ENCODE measurements around the gene PARD6G. TPM values are rescaled to one million over a fixed set of nuclear protein-coding genes. Genes with fewer than 3 reads are reported as not detected.

The PARD6G gene
- polyA plus RNA-seq, 1 of the 3 experiments (the other 2 are of a cell fraction), result 4.3 TPM

DNA sequence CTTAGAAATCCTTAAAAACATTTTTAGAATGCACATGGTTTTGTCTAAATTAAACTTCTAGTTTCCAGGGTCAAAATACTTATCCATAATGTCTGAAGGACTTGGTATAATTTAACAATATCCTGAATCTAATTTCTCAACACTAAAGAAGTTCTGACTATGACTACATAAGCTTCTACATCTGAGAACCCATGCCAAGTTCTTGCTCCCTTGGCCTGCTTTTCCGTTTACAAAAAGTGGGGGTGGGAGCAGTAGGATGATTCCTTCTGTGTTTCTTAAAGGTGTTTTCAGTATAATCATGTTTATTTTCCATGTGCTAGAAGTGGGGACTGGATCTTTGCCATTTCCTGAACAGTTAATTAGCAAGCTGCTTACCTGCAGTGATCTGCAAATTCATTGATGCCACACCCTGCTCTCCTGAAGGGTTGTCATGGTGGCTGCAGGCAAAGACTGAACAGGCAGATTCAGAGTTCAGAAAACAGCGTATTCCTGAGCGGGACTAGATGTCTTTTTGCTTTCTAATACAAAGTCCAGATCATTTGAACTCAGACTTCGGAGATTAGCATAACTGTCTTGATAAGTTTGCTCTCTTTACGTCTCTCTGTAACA lies 102.0 kb downstream of the PARD6G start (continued):
- no peak for TF ChIP-seq POLR2AphosphoS5 (IDR thresholded peaks at IDR 0.05; ENCODE audit: low read depth, low read length)

DNA sequence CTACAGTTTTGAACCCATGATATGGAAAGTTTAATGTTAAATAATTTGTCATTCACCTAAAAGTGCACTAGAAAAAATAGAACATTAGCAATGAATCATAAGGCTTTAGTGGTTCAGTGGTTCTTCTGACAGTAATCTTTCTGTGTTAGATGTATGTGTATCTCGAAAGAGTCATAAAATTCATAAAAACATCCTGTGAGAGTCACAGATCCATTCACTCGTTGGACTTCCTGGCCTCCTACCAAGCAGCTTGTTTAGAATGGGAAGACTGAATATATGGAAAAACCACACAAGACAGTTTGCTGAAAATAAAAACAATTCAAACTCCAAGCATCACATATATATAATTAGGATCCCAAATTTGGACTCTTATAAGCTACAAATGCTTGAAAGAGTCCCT lies 103.4 kb downstream of the PARD6G start:
- peaks cover 14% of the 10 kb centered on the region for H4K20me1 ChIP-seq (ENCODE audit: insufficient read depth)
- no peak overlapping the region for H2AFZ ChIP-seq (ENCODE audit: low read depth)
- peaks cover 0 to 7% of the 10 kb centered on the region in 2 experiments; a peak in 3 of 4 replicates for H3K4me1 ChIP-seq (ENCODE audit: control insufficient read depth in 1 of 2, insufficient read depth in 2 of 2, low read depth in 1 of 2, low read length in 1 of 2)
- H3K4me2 ChIP-seq, result no peak overlapping the region
- DNase-seq, result no peak
- ChIA-PET CTCF (interaction anchor here (0.6 to 0.8 kb wide), 2 partner anchors 14 to 114 kb away, joined by 3 to 4 read pairs; no protein-coding TSS in a partner anchor), POLR2A (no interaction called here)
- peaks cover 2% of the 10 kb centered on the region; the same call in 1 of the 2 replicates for H3K79me2 ChIP-seq (ENCODE audit: insufficient read depth)
- no peaks in the 10 kb centered on the region for H3K27me3 ChIP-seq (ENCODE audit: insufficient read depth)
- TF ChIP-seq FOSL2 (IDR thresholded peaks at IDR 0.05; ENCODE audit: borderline replicate concordance, low read depth), result no peak
- no peak for TF ChIP-seq JUND (IDR thresholded peaks at IDR 0.05)
- TF ChIP-seq CHD2 (IDR thresholded peaks at IDR 0.05; ENCODE audit: low read length, partially characterized antibody), result no peak
- TF ChIP-seq POLR2AphosphoS5 (IDR thresholded peaks at IDR 0.05; ENCODE audit: low read depth, low read length), result no peak
- no peak for TF ChIP-seq ELF1 (IDR thresholded peaks at IDR 0.05)
- TF ChIP-seq MAX (IDR thresholded peaks at IDR 0.05; ENCODE audit: low read depth), result no peak
- TF ChIP-seq EP300 (IDR thresholded peaks at IDR 0.05; ENCODE audit: borderline replicate concordance in 1 of 2, low read depth in 1 of 2, low read length in 1 of 2), result no peak
- TF ChIP-seq SMC3 (IDR thresholded peaks at IDR 0.05; ENCODE audit: low read depth, low read length), result no peak
- no peak for TF ChIP-seq MEF2A (IDR thresholded peaks at IDR 0.05; ENCODE audit: borderline replicate concordance, low read depth)
- TF ChIP-seq, protein P1, sequence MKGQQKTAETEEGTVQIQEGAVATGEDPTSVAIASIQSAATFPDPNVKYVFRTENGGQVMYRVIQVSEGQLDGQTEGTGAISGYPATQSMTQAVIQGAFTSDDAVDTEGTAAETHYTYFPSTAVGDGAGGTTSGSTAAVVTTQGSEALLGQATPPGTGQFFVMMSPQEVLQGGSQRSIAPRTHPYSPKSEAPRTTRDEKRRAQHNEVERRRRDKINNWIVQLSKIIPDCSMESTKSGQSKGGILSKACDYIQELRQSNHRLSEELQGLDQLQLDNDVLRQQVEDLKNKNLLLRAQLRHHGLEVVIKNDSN (IDR thresholded peaks at IDR 0.05; ENCODE audit: borderline replicate concordance, low read depth), result no peak
- TF ChIP-seq RCOR1 (IDR thresholded peaks at IDR 0.05; ENCODE audit: low read length), result no peak
- H3K9me2 ChIP-seq, result no peaks in the 10 kb centered on the region
- H3K9me3 ChIP-seq, result no peaks in the 10 kb centered on the region
- peaks cover 20 to 47% of the 10 kb centered on the region in 2 experiments for H3K36me3 ChIP-seq (replicated peaks in 1 of 2; ENCODE audit: control insufficient read depth in 1 of 2, insufficient read depth in 2 of 2, low read length in 1 of 2)
- no peak overlapping the region for H3K27ac ChIP-seq (ENCODE audit: low read depth in 2 of 2, low read length in 1 of 2)
- H3F3A ChIP-seq (replicated peaks; ENCODE audit: insufficient read depth), result peaks cover 10% of the 10 kb centered on the region
- WGBS (ENCODE audit: low lambda C conversion rate), result 84% methylated on average over 2 of the region's 2 CpGs
- H3K4me3 ChIP-seq (ENCODE audit: low read depth in 2 of 2, low read length in 1 of 2), result no peak overlapping the region
- H3K9ac ChIP-seq, result no peak overlapping the region

GRCh38 chr18:80140455-80140985 lies 106.8 kb downstream of the PARD6G start:
- ChIA-PET POLR2A (no interaction called here), CTCF (interaction anchor here (0.7 to 1.2 kb wide), 3 partner anchors 10 to 18 kb away, joined by 3 to 4 read pairs (median 3); no protein-coding TSS in a partner anchor)
- Histone ChIP-seq H3K4me3 (ENCODE audit: low read depth in 2 of 2, low read length in 1 of 2) (no peak overlapping the region), H3K4me1 (ENCODE audit: control insufficient read depth in 1 of 2, insufficient read depth in 2 of 2, low read depth in 1 of 2, low read length in 1 of 2) (peaks cover 0 to 12% of the 10 kb centered on the region in 2 experiments; a peak in 2 of 4 replicates), H3K79me2 (ENCODE audit: insufficient read depth) (peaks cover 11% of the 10 kb centered on the region; the same call in 1 of the 2 replicates), H3K9ac (no peak overlapping the region), H3K27me3 (ENCODE audit: insufficient read depth) (no peaks in the 10 kb centered on the region), H3K27ac (ENCODE audit: low read depth in 2 of 2, low read length in 1 of 2) (no peak overlapping the region), H3F3A (replicated peaks; ENCODE audit: insufficient read depth) (peaks cover 4% of the 10 kb centered on the region), H4K20me1 (ENCODE audit: insufficient read depth) (peaks cover 17% of the 10 kb centered on the region), H2AFZ (ENCODE audit: low read depth) (no peak overlapping the region), H3K36me3 (replicated peaks in 1 of 2; ENCODE audit: control insufficient read depth in 1 of 2, insufficient read depth in 2 of 2, low read length in 1 of 2) (peaks cover 28 to 68% of the 10 kb centered on the region in 2 experiments), H3K9me2 (no peaks in the 10 kb centered on the region), H3K4me2 (no peak overlapping the region), H3K9me3 (no peaks in the 10 kb centered on the region)
- TF ChIP-seq FOSL2 (IDR thresholded peaks at IDR 0.05; ENCODE audit: borderline replicate concordance, low read depth), result no peak
- TF ChIP-seq PBX3 (IDR thresholded peaks at IDR 0.05), result no peak
- no peak for TF ChIP-seq TEAD4 (IDR thresholded peaks at IDR 0.05; ENCODE audit: borderline replicate concordance, insufficient read depth)
- no peak for TF ChIP-seq NFIC (IDR thresholded peaks at IDR 0.05; ENCODE audit: borderline replicate concordance)
- TF ChIP-seq, protein P1 (IDR thresholded peaks at IDR 0.05; ENCODE audit: borderline replicate concordance, low read depth), result no peak
- no peak for TF ChIP-seq MAX (IDR thresholded peaks at IDR 0.05; ENCODE audit: low read depth)
- no peak for TF ChIP-seq MXI1 (IDR thresholded peaks at IDR 0.05; ENCODE audit: low read depth, low read length)
- TF ChIP-seq JUND (IDR thresholded peaks at IDR 0.05), result no peak
- TF ChIP-seq RFX5 (IDR thresholded peaks at IDR 0.05; ENCODE audit: low read length), result no peak
- TF ChIP-seq TAF1 (IDR thresholded peaks at IDR 0.05; ENCODE audit: borderline replicate concordance, low read depth, low read length), result no peak
- TF ChIP-seq POLR2AphosphoS5 (IDR thresholded peaks at IDR 0.05; ENCODE audit: low read depth, low read length), result no peak
- TF ChIP-seq, protein P2, sequence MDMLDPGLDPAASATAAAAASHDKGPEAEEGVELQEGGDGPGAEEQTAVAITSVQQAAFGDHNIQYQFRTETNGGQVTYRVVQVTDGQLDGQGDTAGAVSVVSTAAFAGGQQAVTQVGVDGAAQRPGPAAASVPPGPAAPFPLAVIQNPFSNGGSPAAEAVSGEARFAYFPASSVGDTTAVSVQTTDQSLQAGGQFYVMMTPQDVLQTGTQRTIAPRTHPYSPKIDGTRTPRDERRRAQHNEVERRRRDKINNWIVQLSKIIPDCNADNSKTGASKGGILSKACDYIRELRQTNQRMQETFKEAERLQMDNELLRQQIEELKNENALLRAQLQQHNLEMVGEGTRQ (IDR thresholded peaks at IDR 0.05; ENCODE audit: borderline replicate concordance, low read depth, low read length), result no peak
- TF ChIP-seq FOXM1 (IDR thresholded peaks at IDR 0.05; ENCODE audit: low read depth), result no peak
- TF ChIP-seq ELF1 (IDR thresholded peaks at IDR 0.05), result no peak
- no peak for TF ChIP-seq EZH2phosphoT487 (IDR thresholded peaks at IDR 0.05; ENCODE audit: borderline replicate concordance, low read depth)
- TF ChIP-seq CHD2 (IDR thresholded peaks at IDR 0.05; ENCODE audit: low read length, partially characterized antibody), result no peak
- DNase-seq, result no peak
- WGBS (ENCODE audit: low lambda C conversion rate), result 100% methylated on average over 3 of the region's 5 CpGs

Measured in SK-N-SH (cell line).